Cardiac muscle cell (in vitro differentiated cells and primary cell): Measurements from ENCODE around the gene SATL1. TPM values are rescaled to one million over a fixed set of nuclear protein-coding genes. Genes with fewer than 3 reads are reported as not detected.

Experiments used
- DNase-seq, 2 donors: peaks; one replicate each; pipeline versions ENCODE4 v3.0.0 to v3.0.0-alpha.2; 2010 to 2017; ENCODE audit warnings: low read depth in 1 of 2, low spot score in 1 of 2
- H3K27ac ChIP-seq: fragments of 200-600 bp; sonication (generic); 2 replicates; pipeline ENCODE4 v1.5.1; 2016
- H3K27me3 ChIP-seq: fragments of 200-600 bp; sonication (generic); 2 replicates; pipeline ENCODE4 v1.6.0; 2016; ENCODE audit warnings: control low read depth
- H3K36me3 ChIP-seq: fragments of 200-600 bp; sonication (generic); 2 replicates; pipeline ENCODE4 v1.5.1; 2016; ENCODE audit warnings: control low read depth
- H3K4me1 ChIP-seq: fragments of 200-600 bp; sonication (generic); 2 replicates; pipeline ENCODE4 v1.8.1; 2017; ENCODE audit warnings: low read depth, mild to moderate bottlenecking, mixed run types
- H3K4me3 ChIP-seq: fragments of 200-600 bp; sonication (generic); 2 replicates; pipeline ENCODE4 v1.5.1; 2016; ENCODE audit warnings: mild to moderate bottlenecking
- H3K9me3 ChIP-seq: fragments of 200-600 bp; sonication (generic); 2 replicates; pipeline ENCODE4 v1.5.1; 2017; ENCODE audit warnings: low read depth, mild to moderate bottlenecking, control low read depth
- CTCF ChIP-seq: IDR thresholded peaks from 2 replicates; pipeline ENCODE4 v1.5.1; 2012; ENCODE audit warnings: low read depth, mild to moderate bottlenecking, low read length
- polyA plus RNA-seq: library from polyadenylated mRNA; unstranded; fragments of >200 nt; fragmentation: Nextera tagmentation; extraction: Ambion mirVana; gene quantifications from 2 replicates; pipeline ENCODE4 v1.2.1, GENCODE V29; 2016
- total RNA-seq: library from RNA; depleted of rRNA; stranded (reverse); fragments of >200 nt; gene quantifications from 2 replicates; pipeline ENCODE4 v1.2.3, GENCODE V29; 2016

SATL1 gene
- total and polyA plus RNA-seq, 2 experiments from 2014 or later: 0.60 to 1.1 TPM

- no peak for TF ChIP-seq CTCF
- no peak for DNase-seq
- Histone ChIP-seq H3K4me3 (no peak overlapping the region), H3K36me3 (no peaks in the 10 kb centered on the region), H3K4me1 (no peaks in the 10 kb centered on the region), H3K27ac (no peak overlapping the region), H3K27me3 (no peaks in the 10 kb centered on the region), H3K9me3 (no peaks in the 10 kb centered on the region)
These were observed 128.3 kb downstream of the SATL1 start for GRCh38 chrX:85115252-85115651.

- no peak for DNase-seq
- no peaks in the 10 kb centered on the region for H3K9me3 ChIP-seq
- H3K4me1 ChIP-seq: no peaks in the 10 kb centered on the region
- no peaks in the 10 kb centered on the region for H3K36me3 ChIP-seq
- no peak for TF ChIP-seq CTCF
- no peak overlapping the region for H3K27ac ChIP-seq
- H3K4me3 ChIP-seq: no peak overlapping the region
- no peaks in the 10 kb centered on the region for H3K27me3 ChIP-seq
These were observed 128.8 kb downstream of the SATL1 start for GRCh38 chrX:85114776-85115175.

GRCh38 chrX:85114171-85114570, 129.4 kb downstream of the SATL1 start:
- Histone ChIP-seq H3K4me3 (no peak overlapping the region), H3K9me3 (no peaks in the 10 kb centered on the region), H3K4me1 (no peaks in the 10 kb centered on the region), H3K27ac (no peak overlapping the region), H3K27me3 (no peaks in the 10 kb centered on the region), H3K36me3 (no peaks in the 10 kb centered on the region)
- no peak for TF ChIP-seq CTCF
- no peak for DNase-seq

- Histone ChIP-seq H3K4me1 (no peaks in the 10 kb centered on the region), H3K27ac (no peak overlapping the region), H3K27me3 (no peaks in the 10 kb centered on the region), H3K36me3 (no peaks in the 10 kb centered on the region), H3K4me3 (no peak overlapping the region), H3K9me3 (no peaks in the 10 kb centered on the region)
- TF ChIP-seq CTCF: no peak
- no peak for DNase-seq
These were observed 129.8 kb downstream of the SATL1 start for GRCh38 chrX:85113746-85114145.

- H3K36me3 ChIP-seq: no peaks in the 10 kb centered on the region
- no peaks in the 10 kb centered on the region for H3K4me1 ChIP-seq
- H3K27ac ChIP-seq: no peak overlapping the region
- H3K27me3 ChIP-seq: no peaks in the 10 kb centered on the region
- no peak overlapping the region for H3K4me3 ChIP-seq
- TF ChIP-seq CTCF: no peak
- H3K9me3 ChIP-seq: no peaks in the 10 kb centered on the region
- DNase-seq: no peak
These were observed 131.3 kb downstream of the SATL1 start for GRCh38 chrX:85112293-85112692.

- H3K27me3 ChIP-seq: no peaks in the 10 kb centered on the region
- peak; percentile 13 to 31 for DNase-seq
- H3K36me3 ChIP-seq: no peaks in the 10 kb centered on the region
- H3K9me3 ChIP-seq: no peaks in the 10 kb centered on the region
- TF ChIP-seq CTCF: peak; percentile 52
- no peak overlapping the region for H3K4me3 ChIP-seq
- H3K4me1 ChIP-seq: no peaks in the 10 kb centered on the region
- H3K27ac ChIP-seq: no peak overlapping the region
These were observed 132.2 kb downstream of the SATL1 start for GRCh38 chrX:85111347-85111746.
